Small intestine (tissue), 7 donors: ENCODE measurements around the gene MARCO. TPM values are rescaled to one million over a fixed set of nuclear protein-coding genes. Genes with fewer than 3 reads are reported as not detected.
"Not testable (repeated sequence)": the region's sequence is repeated elsewhere in the genome, so short reads cannot be mapped to it uniquely, and the experiment has no call there.

Experiments used
- DNase-seq, 2 donors: peaks; one replicate each; pipeline versions ENCODE4 v3.0.0 to v3.0.0-alpha.2; 2013
- FAIRE-seq: peaks from 2 replicates; lab custom pipeline; 2012; peaks lifted over from hg19 to GRCh38; lab: Jason Lieb, UNC
- H3K27ac ChIP-seq, 3 donors: one replicate each; pipeline ENCODE4 v1.5.1; 2013; ENCODE audit warnings: low read length in 2 of 3, mild to moderate bottlenecking in 2 of 3, control low read depth in 1 of 3, inconsistent platforms in 1 of 3, low read depth in 1 of 3, moderate library complexity in 1 of 3
- H3K27me3 ChIP-seq, 3 donors: one replicate each; pipeline ENCODE4 v1.6.1; 2013; ENCODE audit warnings: low read length in 3 of 3, inconsistent platforms in 1 of 3; ENCODE audit not compliant: control insufficient read depth in 3 of 3, insufficient read depth in 3 of 3
- H3K36me3 ChIP-seq, 3 donors: one replicate each; pipeline ENCODE4 v1.6.1; 2013; ENCODE audit warnings: low read length in 3 of 3, inconsistent platforms in 1 of 3, low read depth in 1 of 3, mild to moderate bottlenecking in 1 of 3, moderate library complexity in 1 of 3; ENCODE audit not compliant: control insufficient read depth in 3 of 3, insufficient read depth in 2 of 3
- H3K4me1 ChIP-seq, 3 donors: one replicate each; pipeline ENCODE4 v1.6.1; 2013; ENCODE audit warnings: low read length in 2 of 3, inconsistent platforms in 1 of 3, low read depth in 1 of 3, mild to moderate bottlenecking in 1 of 3, moderate library complexity in 1 of 3; ENCODE audit not compliant: control insufficient read depth in 3 of 3, insufficient read depth in 2 of 3
- H3K4me3 ChIP-seq, 3 donors: one replicate each; pipeline ENCODE4 v1.5.1; 2013; ENCODE audit warnings: low read length in 3 of 3, control low read depth in 1 of 3, inconsistent platforms in 1 of 3, low read depth in 1 of 3, mild to moderate bottlenecking in 1 of 3, moderate library complexity in 1 of 3
- H3K9me3 ChIP-seq, 2 donors: one replicate each; pipeline ENCODE4 v1.6.1; 2013; ENCODE audit warnings: low read depth in 1 of 2, low read length in 1 of 2; ENCODE audit not compliant: control insufficient read depth in 2 of 2, insufficient read depth in 1 of 2
- WGBS, 3 donors: extraction: QIAGEN DNeasy Blood & Tissue Kit; methylation state at CpG; one replicate each; pipeline ENCODE4 v1.1.7; 2013; 5-methylcytosine and 5-hydroxymethylcytosine counted together
- polyA plus RNA-seq, 4 donors: library from polyadenylated mRNA; stranded (reverse) in 3 of 4; unstranded in 1 of 4; fragments of 200-250 nt in 3 of 4; fragments of 120-200 nt in 1 of 4; gene quantifications; one replicate each; pipeline versions ENCODE4 v1.2.1 to v1.2.3, GENCODE V29; 2013
- donor health status: healthy with polysubstance abuse.
- donor health status: control.
- donor health status: control.
- donor health status: Bipolar disorder and iron deficiency.
- donor health status: healthy.

Gene MARCO
- polyA plus RNA-seq, 4 donors: 0.03 to 13.4 (median 2.2) TPM

GRCh38 chr2:118937817-118938216 is 4.2 kb upstream of the MARCO start:
- Histone ChIP-seq H3K4me1 (no peaks in the 10 kb centered on the region), H3K27me3 (no peaks in the 10 kb centered on the region), H3K4me3 (no peak overlapping the region), H3K27ac (no peak overlapping the region), H3K36me3 (no peaks in the 10 kb centered on the region), H3K9me3 (peaks cover 0 to 3% of the 10 kb centered on the region in 2 donors)
- no peak for FAIRE-seq
- WGBS, 3 donors: 31 to 73% (median 63%) methylated on average over 1 of the region's 1 CpG
- DNase-seq: no peak

- no peak for FAIRE-seq
Measured at GRCh38 chr2:118939994-118940393, 2.0 kb upstream of the MARCO start.

DNA sequence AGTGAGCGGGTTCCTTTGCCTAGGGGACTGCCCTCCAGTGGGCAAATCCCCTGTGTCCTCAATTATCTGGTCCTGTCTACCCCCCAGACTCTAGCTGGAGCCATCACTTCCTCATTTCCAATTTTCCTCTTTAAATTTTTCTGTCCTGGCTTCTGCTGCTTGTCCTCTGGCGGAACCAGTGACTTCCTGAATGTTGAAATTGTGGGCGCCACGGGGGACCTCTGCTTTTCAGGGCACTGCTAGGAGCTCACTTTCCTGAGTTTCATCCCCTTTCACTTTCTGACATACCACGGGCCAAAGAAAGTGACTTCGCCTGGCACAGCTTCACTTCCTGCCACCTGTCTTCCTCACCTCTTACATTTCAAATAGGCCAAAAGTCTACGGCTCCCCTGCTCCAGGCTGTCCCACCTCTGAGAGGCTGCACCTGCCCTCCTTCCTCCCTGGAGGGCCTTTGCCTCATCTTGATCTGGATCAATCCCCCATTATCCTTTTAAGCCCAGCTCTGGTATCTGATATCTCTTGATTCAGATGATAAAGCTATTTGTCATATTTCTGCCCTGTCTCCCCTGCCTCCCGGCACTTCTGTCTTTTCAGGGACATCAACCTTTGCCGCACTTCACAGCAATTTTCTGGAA is 1.4 kb upstream of the MARCO start:
- Histone ChIP-seq H3K9me3 (no peaks in the 10 kb centered on the region), H3K36me3 (no peaks in the 10 kb centered on the region), H3K4me1 (no peaks in the 10 kb centered on the region), H3K4me3 (no peak overlapping the region), H3K27me3 (no peaks in the 10 kb centered on the region), H3K27ac (no peak overlapping the region)
- WGBS, 3 donors: 43 to 58% (median 57%) methylated on average over 9 of the region's 9 CpGs
- no peak for FAIRE-seq
- no peak for DNase-seq

More at GRCh38 chr2:118939994-118940393, 2.0 kb upstream of the MARCO start:
- no peaks in the 10 kb centered on the region for H3K4me1 ChIP-seq
- no peaks in the 10 kb centered on the region for H3K36me3 ChIP-seq
- H3K9me3 ChIP-seq: no peaks in the 10 kb centered on the region
- no peak overlapping the region for H3K4me3 ChIP-seq
- DNase-seq: no peak
- no peaks in the 10 kb centered on the region for H3K27me3 ChIP-seq
- H3K27ac ChIP-seq: no peak overlapping the region

DNA sequence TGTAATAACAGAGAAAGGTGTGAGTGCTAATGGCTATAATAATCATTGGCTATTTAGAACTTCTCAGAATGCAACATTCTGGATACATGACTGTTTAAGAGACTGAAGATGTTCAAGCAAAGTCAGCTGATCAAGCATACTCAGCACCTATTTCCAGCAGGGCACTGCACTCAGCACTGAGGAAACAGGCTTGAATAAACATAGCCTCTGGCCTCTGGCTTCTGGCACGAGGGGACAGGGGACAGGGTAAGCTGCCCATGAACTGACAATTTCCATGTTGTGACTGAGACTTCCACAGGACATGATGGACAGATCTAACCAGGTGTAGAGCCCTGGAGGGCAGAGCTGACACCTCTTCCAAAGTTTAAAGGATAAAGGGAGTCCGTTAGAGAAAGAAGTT is 1.3 kb downstream of the MARCO start:
- H3K27me3 ChIP-seq: no peaks in the 10 kb centered on the region
- WGBS, 3 donors: 23 to 31% (median 29%) methylated on average over 2 of the region's 2 CpGs
- FAIRE-seq: no peak
- H3K36me3 ChIP-seq: no peaks in the 10 kb centered on the region
- DNase-seq: no peak
- H3K4me1 ChIP-seq: no peaks in the 10 kb centered on the region
- H3K9me3 ChIP-seq: no peaks in the 10 kb centered on the region
- H3K4me3 ChIP-seq: no peak overlapping the region
- no peak overlapping the region for H3K27ac ChIP-seq

DNA sequence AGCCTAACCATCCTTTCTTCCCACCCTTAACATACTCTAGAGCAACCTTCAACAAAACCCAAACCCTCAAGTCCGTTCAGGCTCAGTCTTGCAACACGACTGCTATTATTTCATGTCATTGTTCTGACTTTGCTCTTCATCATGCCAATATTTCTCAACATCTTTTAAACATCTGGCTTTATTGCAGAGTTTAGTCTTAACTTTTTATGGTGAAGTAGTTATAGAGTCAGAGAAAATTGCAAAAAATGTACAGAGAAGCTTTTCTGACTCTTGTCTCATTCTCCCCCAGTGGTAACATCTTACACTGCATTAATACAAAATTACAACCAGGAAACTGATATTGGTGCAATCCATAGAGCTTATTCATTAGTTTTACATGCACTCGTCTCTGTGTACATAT is 3.9 kb downstream of the MARCO start:
- Histone ChIP-seq H3K27ac (no peak overlapping the region), H3K36me3 (no peaks in the 10 kb centered on the region), H3K9me3 (no peaks in the 10 kb centered on the region), H3K4me3 (no peak overlapping the region), H3K4me1 (no peaks in the 10 kb centered on the region), H3K27me3 (no peaks in the 10 kb centered on the region)
- WGBS, 3 donors: 57 to 70% (median 69%) methylated on average over 3 of the region's 3 CpGs
- FAIRE-seq (no peak), DNase-seq (no peak)

GRCh38 chr2:118948266-118948665 is 6.3 kb downstream of the MARCO start:
- not testable (repeated sequence) for FAIRE-seq, H3K4me3 ChIP-seq, H3K36me3 ChIP-seq, H3K4me1 ChIP-seq, H3K27ac ChIP-seq, H3K9me3 ChIP-seq, H3K27me3 ChIP-seq, DNase-seq
- whole genome bisulfite sequencing, 3 donors: 40 to 52% (median 41%) methylated on average over 3 of the region's 3 CpGs

DNA sequence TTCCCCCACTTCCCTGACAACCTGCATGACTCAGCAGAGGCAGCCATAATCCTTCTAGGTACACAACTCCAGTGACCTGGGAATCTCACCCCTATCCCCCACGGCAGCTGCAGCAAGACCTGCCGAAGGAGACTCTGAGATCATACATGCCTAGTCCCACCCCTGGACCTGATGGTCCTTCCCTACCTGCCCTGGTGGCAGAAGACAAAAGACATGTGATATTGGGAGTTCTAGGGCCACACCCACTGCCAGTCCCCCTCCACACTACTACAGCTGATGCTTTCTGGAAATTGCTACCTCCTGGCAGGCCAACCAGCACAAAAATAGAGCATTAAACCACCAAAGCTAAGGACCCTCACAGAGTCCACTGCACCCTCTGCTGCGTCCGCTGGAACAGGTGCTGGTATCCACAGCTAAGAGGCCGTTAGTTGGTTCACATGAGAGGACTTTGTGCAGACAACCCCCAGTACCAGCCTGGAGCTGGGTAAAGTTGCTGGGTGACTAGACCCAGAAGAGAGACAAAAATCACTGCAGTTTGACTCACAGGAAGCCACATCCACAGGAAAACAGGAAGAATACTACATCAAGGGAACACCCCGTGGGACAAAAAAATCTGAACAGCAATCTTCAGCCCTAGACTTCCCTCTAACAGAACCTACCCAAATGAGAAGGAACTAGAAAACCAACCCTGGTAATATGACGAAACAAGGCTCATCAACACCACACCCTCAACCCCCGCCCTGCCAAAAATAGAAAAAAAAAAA is 12.5 kb downstream of the MARCO start:
- H3K9me3 ChIP-seq: no peaks in the 10 kb centered on the region
- FAIRE-seq (no peak), DNase-seq (no peak)
- 55 to 77% (median 60%) methylated on average over 7 to 8 of the region's 8 CpGs for WGBS, 3 donors
- no peak overlapping the region for H3K27ac ChIP-seq
- H3K4me3 ChIP-seq: no peak overlapping the region
- no peaks in the 10 kb centered on the region for H3K27me3 ChIP-seq
- H3K36me3 ChIP-seq: no peaks in the 10 kb centered on the region
- H3K4me1 ChIP-seq: no peaks in the 10 kb centered on the region

DNA sequence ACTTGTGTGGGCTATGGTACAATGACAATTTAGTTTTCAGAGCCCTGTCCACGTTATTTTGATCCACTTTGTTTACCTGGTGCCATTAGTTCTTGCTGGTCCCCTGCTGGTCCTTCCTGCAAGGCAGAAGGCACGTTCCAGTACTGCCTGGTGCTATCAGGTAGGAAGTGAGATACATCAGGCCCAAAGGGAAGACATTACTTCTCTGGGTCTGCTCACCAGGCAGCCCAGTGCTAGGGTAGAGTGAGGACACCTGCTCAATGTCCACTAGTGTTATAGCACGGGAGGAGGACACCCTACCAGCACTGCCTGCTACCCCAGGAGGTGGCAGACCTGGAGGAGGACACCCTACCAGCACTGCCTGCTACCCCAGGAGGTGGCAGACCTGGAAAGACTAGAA is 23.7 kb downstream of the MARCO start:
- 6 to 32% (median 27%) methylated on average over 3 of the region's 3 CpGs for WGBS, 3 donors
- DNase-seq (no peak), FAIRE-seq (no peak)
- Histone ChIP-seq H3K4me3 (no peak overlapping the region), H3K27me3 (peaks cover 0 to 4% (median 2%) of the 10 kb centered on the region in 3 donors), H3K27ac (no peak overlapping the region), H3K4me1 (no peaks in the 10 kb centered on the region), H3K36me3 (no peaks in the 10 kb centered on the region), H3K9me3 (no peaks in the 10 kb centered on the region)
